ENCODE data around the gene DCDC1.

DCDC1 gene

DNA sequence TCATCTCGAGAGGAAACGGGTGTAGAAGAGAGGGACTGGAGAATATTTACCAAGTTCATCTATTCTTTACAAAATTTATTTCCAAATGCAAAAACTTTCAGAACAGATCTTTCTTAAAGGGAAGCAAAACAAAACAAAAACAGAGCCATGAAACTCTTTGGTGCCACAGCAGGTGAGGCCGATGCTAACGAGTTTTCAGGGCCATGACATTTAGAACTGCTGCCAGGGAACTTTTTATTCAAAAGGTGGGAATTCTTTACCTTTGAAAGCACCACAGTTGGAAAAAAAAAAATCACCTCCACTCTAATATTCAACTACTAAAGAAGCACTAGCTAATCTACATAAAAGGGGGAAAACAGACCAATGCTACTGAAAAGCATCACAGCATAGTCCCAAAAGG, 230.1 kb downstream of the DCDC1 start:
- TF ChIP-seq FOXP2 (optimal IDR thresholded peaks at IDR 0.05; ENCODE audit: borderline replicate concordance, extremely low read depth, extremely low read length, insufficient read depth) (no peak), POLR2AphosphoS5 (IDR thresholded peaks at IDR 0.05; ENCODE audit: low read depth, low read length) (no peak), SIN3A (IDR thresholded peaks at IDR 0.05; ENCODE audit: borderline replicate concordance, insufficient read depth, low read length) (no peak), TAF1 (IDR thresholded peaks at IDR 0.05; ENCODE audit: borderline replicate concordance, insufficient read depth, low read length) (no peak)
- TF ChIP-seq, protein P1, sequence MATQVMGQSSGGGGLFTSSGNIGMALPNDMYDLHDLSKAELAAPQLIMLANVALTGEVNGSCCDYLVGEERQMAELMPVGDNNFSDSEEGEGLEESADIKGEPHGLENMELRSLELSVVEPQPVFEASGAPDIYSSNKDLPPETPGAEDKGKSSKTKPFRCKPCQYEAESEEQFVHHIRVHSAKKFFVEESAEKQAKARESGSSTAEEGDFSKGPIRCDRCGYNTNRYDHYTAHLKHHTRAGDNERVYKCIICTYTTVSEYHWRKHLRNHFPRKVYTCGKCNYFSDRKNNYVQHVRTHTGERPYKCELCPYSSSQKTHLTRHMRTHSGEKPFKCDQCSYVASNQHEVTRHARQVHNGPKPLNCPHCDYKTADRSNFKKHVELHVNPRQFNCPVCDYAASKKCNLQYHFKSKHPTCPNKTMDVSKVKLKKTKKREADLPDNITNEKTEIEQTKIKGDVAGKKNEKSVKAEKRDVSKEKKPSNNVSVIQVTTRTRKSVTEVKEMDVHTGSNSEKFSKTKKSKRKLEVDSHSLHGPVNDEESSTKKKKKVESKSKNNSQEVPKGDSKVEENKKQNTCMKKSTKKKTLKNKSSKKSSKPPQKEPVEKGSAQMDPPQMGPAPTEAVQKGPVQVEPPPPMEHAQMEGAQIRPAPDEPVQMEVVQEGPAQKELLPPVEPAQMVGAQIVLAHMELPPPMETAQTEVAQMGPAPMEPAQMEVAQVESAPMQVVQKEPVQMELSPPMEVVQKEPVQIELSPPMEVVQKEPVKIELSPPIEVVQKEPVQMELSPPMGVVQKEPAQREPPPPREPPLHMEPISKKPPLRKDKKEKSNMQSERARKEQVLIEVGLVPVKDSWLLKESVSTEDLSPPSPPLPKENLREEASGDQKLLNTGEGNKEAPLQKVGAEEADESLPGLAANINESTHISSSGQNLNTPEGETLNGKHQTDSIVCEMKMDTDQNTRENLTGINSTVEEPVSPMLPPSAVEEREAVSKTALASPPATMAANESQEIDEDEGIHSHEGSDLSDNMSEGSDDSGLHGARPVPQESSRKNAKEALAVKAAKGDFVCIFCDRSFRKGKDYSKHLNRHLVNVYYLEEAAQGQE (IDR thresholded peaks at IDR 0.05; ENCODE audit: insufficient read depth in 1 of 2, low read depth in 2 of 2, low read length in 2 of 2): no peak

DNA sequence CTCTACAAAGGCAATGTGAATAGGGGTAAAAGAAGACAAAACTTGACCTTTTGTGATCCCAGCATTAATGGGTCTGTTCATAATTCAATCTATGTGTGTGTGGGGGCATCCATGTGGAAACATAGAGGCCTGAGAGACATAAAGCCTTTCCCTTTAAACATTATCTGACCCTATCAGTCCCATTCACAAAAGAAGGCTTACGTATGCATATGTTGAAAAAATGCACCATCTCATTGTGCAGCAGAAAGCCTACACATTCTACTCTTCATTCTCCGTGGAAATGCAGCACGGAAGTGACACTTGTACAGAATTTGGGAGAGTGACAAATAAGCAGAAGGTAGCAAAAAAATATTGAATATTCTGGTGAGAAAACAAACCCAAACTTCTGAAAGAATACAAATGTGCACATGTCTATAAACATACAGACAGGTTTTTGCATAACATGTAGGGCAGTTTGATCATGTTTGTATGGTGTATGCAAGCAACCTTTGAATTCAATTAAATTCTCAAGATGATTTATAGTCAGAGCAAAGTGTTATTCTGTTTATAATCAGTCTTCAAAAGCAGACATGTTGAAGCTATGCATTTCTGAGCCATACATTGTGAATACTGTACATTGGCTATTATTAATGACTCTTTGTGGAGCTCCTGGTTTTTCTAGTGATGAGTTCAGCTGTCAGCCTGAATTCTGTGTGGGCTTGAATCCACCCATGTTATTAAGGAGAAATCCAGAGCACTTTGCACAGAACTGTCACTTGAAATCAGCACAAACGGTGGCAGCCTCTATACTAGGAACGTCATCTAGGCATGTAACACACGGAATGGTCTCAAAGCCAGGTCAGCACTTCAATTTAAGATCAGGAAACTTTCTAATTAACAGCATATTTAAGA, 236.8 kb downstream of the DCDC1 start:
- TF ChIP-seq POLR2AphosphoS5 (IDR thresholded peaks at IDR 0.05; ENCODE audit: low read depth, low read length): no peak
- TF ChIP-seq TAF1 (IDR thresholded peaks at IDR 0.05; ENCODE audit: borderline replicate concordance, insufficient read depth, low read length): no peak
- TF ChIP-seq SIN3A (IDR thresholded peaks at IDR 0.05; ENCODE audit: borderline replicate concordance, insufficient read depth, low read length): no peak
- TF ChIP-seq, protein P1 (IDR thresholded peaks at IDR 0.05; ENCODE audit: insufficient read depth in 1 of 2, low read depth in 2 of 2, low read length in 2 of 2): no peak

DNA sequence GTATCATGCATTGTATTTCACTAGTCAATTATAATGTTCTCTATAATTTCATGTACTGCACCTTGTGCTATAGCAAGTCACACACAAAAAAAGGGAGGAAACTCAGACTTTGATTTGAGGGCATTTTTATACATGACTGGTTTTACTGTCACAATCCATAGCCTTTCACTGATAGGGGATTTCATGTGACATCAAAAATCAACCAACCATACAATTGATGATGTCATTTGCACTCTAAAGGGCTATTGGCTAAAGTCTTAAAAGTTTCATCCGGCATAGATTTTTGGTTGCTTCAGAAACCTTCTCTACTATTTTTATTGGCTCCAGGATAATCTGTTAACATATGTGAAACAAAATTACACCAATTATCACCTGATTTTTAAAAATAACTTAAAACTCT, 237.8 kb downstream of the DCDC1 start:
- TF ChIP-seq SIN3A (IDR thresholded peaks at IDR 0.05; ENCODE audit: borderline replicate concordance, insufficient read depth, low read length) (no peak), POLR2AphosphoS5 (IDR thresholded peaks at IDR 0.05; ENCODE audit: low read depth, low read length) (no peak), FOXP2 (optimal IDR thresholded peaks at IDR 0.05; ENCODE audit: borderline replicate concordance, extremely low read depth, extremely low read length, insufficient read depth) (no peak)
- TF ChIP-seq, protein P1 (IDR thresholded peaks at IDR 0.05; ENCODE audit: insufficient read depth in 1 of 2, low read depth in 2 of 2, low read length in 2 of 2): no peak

DNA sequence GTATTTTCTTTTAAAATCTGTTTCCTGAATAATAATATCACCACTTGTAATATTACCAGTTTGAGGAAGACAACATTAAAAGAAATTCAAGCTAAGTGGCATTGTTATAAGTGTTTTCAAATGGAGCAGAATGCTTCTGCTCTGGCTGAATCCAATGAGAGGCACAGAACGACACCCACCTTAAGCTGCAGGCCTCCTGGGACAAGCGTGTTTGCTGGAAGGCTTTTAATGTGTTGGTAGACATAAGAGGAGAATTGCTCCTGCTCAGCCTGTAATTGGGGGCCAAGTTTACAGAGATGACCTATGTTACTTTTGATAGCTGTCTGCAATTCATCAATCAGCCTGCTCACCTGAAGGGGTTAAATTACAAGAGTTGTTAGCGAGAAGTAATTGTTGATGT, 242.2 kb downstream of the DCDC1 start:
- TF ChIP-seq, protein P1 (IDR thresholded peaks at IDR 0.05; ENCODE audit: insufficient read depth in 1 of 2, low read depth in 2 of 2, low read length in 2 of 2): no peak
- TF ChIP-seq SIN3A (IDR thresholded peaks at IDR 0.05; ENCODE audit: borderline replicate concordance, insufficient read depth, low read length) (no peak), TAF1 (IDR thresholded peaks at IDR 0.05; ENCODE audit: borderline replicate concordance, insufficient read depth, low read length) (no peak), FOXP2 (optimal IDR thresholded peaks at IDR 0.05; ENCODE audit: borderline replicate concordance, extremely low read depth, extremely low read length, insufficient read depth) (no peak)

All from PFSK-1 (cell line).